HPDE6-E6E7 (cell line): Measurements from ENCODE around the gene FAM174B.
"Not testable (repeated sequence)": the region's sequence is repeated elsewhere in the genome, so short reads cannot be mapped to it uniquely, and the experiment has no call there.

Experiments
- DNase-seq: peaks from one replicate; pipeline ENCODE4 v3.0.0; 2011; ENCODE audit warnings: missing footprints; ENCODE audit errors: extremely low spot score

FAM174B gene

DNA sequence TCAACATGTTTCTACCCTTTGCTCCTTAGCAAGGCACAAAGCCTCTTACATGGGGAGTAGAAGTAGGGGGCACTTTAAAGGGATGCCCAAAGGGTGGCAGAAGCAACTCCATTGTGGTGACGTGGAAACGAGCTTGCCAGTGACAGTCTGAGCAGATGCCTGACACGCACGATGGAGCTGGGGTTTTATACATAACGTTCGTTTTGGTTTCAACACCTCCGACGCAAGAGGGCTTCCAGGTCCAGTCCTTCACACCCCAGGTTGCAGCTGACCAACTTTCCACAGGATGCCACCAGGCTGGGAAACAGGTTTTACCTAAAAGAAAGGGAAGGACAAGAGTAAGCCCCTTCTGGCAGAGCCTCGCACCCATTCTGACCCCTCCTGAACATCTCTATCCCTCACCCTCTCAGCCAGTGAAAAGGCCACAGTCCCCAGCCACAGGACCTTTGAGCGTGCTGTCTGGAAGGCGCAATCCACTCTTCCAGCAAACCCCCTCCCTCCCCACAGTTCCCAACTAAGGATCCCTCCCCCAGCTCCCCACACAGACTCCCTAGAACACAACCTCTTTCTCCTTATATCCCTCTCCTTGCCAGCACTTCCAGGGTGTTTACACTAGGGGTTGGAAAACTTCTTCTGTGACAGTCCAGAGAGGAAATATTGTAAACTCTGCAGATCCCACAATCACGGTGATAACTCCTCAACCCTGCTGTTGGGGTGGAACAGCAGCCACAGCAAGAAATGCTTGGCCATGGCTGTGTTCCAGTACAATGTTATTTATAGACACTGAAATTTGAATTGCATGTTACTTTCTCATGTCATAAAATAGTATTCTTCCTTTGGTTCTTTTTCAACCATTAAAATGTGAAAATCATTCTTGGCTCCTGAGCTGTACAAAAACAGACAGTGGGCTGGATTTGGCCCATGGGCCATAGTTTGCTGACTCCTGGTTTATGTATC is 36.2 kb downstream of the FAM174B start:
- DNase-seq: no peak

DNA sequence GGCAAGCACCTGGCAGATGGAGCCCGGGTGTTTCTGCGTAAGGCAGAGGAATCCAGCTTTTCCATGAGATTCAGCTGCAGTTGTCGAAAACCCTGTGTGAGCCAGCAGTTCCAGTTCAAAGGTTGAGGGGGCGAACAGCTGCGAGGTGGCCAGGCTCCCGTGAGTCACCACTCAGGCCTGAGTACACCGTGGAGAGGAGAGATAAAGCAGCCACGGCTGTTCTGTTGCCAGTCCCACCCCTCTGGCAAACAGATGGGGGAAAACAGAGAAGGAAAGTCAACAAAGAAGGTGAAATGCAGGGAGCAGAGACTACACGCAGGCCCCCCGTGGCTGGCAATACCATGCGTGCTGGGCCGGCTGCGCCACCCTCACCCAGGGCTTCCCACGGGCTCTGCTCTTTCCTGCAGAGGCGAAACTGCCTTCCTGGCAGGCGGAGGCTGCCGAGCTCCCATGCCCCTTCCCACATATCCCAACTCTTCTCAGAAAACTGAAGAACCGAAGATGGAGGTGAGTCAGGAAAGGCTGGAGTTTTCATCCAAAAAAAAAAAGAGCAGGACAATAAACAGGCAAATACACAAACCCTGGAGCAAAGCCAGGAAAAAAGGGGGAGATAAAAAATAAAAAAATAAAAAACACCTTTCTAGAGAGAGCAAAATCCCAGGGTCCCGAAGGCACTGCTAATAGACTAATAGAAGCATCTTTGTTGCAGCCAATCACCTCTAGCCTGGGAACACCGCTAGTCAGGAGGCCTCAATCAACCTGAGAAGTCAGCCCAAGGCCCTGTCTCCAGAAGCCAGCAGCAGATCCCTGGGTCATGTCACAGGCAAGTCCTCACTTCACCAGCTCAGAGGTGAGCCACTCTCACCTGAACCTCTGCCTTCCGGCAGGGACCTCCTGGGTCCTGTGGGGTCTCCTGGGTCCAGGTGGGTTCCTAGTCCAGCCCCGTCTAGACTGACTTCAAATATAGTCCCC is 37.7 kb downstream of the FAM174B start:
- DNase-seq: no peak

DNA sequence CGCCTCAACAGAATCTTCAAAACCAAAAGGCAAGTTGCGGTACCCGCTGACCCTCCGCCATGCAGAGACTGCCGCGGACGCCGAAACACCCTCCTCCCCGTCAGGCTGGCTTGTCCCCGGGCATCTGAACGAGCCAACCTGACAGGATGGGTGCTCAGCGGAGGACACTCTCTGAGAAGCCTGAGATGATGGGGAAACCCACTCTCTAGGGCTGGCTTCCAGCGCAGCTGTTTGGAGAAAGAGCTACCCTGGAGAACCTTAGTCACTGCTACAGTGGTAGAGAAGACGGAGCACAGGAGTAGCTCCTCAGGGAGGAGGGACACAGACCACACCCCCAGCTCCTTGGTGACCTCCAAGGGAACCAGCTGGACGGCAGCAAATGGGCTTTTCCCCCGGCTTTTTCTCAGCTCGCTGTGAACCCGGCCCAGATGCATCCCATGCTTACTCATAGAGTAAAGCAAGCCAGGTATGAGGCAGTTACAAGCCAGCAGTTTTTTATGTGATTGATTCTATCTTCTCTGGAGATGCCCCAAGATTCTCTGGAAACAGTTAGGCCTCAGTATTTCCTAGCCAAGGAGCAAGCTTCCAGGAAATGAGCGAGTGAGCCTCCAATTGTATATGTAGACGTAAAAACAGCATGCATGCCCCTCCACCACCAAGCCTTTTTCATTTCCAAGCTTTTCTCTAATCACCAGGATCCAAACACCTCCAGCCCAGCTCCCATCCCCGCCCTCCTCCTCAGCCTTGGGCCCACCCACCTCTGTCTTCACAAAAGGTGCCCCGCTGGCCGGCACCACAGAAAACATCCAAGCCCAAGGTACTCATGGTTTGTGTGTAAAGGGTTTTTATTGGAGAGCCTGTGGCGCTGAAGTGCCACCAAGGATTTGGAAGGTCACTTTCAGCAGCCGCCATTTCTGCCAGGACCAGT is 38.7 kb downstream of the FAM174B start:
- DNase-seq: no peak

DNA sequence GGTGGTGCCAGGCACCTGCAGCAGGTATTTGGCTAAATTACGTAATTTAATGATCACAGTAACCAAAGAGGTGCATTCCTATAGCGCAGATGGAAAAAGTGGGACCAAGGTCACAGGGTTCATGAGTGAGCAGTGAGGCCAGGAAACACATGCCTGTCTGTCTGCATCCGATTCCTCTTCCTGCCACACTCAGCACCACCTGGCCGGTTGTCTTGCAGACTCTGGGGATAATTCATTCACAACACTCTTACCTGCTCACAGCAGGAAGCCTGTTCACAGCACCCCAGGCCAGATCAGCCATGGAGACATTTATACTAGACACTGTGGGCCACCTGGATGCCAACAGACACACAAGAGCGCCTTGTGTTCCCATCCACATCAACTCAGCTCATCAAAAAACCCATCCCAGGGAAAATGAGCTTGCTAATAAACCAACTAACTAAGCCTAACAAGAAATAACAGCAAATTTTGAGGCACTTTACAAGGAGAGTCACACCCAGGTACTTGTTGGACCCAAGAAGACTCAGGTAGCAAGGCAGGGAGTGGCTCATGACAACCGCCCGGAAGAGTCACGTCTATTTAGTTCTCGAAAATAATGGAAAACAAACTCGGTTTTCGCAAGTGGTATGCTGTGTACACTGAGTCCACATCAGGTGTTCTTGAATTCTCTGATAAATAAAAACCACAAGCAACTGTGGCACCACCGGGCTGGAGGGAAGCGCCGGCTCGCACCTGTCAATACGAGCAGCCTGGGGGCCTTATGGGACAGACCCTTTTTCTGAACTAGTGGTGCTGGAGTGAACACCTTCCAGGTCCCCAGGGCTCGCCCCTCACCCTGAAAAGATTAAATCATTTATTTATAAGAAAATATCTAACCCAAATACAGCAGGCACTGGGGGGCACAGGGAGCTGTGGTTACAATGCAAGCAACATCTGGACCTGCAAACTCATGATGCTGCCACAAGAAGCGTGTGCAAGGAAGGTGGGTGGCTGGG is 40.5 kb downstream of the FAM174B start:
- DNase-seq: no peak

DNA sequence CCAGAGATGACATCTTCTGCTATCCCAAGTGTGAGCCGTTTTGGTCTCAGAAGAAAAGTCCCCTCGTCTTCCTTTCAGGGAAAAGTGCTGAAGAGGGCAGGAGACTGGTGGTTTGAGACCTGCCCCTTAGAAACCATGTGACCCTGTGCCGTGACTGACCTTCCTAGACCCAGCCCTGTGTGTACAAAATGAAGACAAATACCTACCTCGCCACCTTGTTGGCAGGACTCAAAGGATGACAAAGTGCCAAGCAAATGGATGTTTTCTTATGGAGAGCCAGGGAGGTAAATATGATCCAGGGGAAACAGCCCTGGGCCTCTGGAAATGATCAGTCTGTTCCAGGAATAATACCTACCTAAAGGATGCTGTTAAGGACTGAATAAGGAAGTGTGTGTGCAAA is 41.3 kb downstream of the FAM174B start:
- no peak for DNase-seq

DNA sequence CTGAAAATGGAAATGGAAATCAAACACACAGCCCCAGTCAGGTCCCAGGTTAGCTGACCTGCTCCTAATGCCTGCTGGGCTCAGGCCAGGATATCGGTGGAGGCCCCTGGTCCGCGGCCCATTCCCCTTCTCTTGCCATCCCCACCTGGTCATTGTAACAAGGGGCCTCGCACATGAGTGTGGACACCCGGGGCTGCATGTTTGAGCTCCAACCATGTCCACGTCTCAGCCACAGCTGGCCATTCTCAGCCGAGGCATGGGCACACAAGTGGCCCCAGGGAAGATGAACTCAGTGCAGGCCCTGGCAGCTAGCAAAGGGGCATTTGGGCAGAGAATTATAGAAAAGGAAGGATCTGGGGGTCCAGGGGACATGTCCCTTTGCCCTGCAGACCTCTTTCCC is 41.7 kb downstream of the FAM174B start:
- no peak for DNase-seq

DNA sequence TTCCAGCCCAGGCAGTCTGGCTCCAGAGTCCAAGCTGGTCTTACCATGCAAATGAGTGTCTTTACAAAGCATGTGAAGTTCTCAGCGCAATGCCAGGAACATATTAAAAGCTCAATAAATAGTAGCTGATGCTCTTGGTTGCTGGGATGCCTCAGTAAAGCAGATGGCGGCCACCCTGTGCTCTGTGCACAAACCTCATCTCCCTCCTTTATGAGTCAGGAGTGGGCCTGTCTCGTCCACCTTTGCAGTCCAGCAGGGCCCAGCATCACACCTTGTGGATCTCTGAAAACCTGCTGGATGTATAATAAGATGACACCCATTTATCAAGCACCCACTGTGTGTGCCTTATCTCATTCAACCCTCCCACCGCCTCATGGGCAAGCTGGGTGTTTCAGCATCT is 42.7 kb downstream of the FAM174B start:
- DNase-seq: no peak

DNA sequence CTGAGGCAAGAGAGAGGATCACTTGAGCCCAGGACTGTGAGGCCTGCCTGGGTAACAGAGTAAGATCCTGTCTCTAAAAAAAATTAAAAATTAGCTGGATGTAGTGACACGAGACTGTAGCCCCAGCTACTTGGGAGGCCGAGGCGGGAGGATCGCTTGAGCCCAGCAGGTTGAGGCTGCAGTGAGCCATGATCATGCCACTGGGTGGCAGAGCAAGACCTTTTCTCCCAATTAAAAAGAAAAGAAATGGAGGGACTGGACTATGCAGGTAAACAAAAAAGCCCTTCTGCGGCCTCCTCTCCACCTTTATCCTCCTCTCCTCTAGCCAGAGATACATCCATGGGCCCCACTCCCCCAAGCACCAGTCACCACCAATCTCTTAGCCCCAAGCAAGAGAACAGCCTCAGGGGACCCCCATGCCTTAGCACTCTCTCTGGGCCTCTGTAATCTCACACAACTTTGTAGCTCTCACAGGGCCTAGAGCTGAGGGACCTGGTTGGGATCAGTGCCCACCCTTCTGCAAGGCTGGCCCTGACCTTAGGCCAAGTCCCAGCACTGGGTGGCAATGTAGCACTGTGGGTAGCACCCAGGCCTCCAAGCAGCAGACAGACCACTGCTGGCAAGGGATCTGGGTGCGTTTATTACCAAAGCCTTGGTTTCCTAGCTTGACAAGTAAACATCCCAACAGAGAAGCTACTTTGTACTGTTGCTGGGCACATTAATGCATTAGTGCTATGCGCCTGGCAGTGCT is 43.4 kb downstream of the FAM174B start:
- no peak for DNase-seq

DNA sequence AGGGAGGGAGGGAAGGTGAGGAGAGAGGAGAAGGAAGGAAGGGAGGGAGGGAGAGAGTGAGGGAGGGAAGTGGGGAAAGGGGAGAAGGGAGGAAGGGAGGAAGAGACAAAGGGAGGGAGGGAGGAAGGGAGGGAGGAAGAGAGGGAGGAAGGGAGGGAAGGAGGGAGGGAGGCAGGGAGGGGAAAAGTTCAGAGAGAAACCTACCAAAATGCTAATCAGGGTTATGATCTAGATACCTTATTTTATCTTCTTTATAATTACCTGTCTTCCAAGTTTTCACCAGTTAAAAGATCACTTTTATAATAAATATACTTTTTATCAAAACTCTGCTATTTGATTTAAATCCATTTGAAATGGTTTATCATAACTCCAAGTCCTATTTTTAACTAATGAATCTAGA is 44.4 kb downstream of the FAM174B start:
- no peak for DNase-seq

DNA sequence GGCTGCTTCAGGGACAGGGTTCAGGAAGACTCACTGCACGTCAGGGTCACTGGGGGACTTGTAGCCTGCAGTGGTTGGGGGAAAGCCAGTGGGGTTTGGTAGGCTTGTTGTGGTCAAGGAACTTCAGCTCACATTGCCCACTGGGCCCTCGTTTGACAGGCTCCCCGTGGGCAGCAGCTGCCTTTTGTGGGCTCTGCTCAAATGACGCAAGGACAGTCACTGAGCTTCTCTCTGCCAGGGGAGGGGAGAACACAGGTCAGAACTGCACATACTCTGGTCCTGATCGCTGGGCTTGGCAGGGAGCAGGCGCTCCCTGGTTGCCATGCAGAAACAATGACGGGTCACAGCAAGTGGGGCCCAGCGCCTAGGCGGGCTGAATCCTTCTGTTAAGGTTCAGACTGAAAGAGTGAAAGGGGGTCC is 45.5 kb downstream of the FAM174B start:
- DNase-seq: no peak

DNA sequence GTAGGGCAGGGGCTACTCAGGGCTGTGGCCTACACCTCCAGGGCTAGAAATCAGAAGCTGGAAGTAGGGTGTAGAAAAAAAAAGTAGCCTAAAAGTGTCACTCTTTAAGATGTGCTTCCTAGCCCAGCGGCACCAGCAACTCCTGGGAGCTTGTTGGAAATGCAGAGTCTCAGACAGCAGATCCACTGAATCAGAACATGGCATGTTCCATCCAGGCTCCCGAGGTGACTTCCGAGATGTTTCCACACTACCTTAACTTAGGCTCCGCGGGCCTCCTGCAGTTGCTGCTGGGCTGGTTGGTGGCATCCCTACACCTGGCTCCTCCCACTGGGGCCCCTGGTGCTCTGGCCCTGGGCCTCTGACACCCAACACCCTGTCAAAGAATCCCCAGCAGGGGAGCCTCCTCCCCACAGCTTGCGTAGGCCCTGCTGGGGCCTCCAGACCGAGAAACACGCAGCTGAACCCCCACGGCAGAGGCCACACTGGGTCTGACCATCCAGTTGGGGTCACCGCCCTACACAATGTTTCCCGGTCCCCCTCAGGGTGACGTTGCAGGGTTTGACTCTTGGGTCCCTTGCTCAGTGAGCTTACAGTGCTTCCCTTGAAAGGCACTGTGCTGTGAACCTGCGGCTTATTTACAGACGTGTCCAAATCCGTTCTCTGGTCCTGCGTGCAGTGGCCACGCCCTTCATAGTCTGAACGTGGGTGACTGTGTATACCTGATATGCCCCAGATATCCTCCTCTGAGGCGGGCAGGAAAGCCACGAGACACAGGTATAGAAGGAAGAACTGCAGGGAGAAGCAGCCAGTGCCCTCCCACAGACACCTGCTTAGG is 46.5 kb downstream of the FAM174B start:
- DNase-seq: no peak

DNA sequence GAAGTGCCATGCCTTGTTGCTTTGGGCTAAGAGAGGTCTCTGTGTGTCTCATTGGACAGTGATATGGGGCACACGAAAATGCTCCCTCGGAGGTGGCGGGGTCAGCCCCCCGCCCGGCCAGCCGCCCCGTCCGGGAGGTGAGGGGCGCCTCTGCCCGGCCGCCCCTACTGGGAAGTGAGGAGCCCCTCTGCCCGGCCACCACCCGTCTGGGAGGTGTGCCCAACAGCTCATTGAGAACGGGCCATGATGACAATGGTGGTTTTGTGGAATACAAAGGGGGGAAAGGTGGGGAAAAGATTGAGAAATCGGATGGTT is 48.8 kb downstream of the FAM174B start:
- not testable (repeated sequence) for DNase-seq

DNA sequence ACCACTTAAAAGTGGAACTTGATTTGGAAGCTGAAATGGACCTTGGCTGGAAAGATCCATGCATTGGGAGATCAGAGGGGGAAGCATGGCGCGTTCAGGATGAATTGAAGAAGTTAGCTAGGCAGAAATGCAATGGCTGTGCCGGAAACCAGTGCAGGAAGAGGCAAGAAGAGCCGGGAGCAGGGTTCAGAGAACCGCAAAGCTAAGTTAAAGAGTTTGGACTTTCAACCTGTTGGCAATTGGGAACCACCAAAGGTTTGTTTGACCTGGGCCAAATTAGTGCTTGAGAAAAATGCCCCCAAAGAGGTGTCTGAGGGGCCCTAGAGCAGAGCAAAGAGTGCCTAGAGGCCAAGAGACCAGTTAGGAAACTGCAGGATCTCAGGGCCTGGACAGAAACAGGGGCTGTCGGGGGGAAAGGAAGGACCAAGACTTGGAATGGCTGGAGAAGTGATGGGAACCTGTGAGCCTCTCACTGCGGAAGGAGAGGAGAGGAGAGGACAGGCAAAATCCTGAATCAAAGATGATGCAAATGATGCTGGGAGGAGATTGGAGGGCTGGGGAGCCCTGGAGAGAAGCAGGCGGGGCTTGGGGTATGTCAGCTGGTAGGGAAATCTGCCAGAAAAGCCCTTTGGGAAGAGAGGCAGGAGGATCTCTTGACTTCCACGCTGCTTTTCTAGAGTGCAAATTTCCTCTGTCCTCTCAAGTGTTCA is 49.3 kb downstream of the FAM174B start:
- no peak for DNase-seq

DNA sequence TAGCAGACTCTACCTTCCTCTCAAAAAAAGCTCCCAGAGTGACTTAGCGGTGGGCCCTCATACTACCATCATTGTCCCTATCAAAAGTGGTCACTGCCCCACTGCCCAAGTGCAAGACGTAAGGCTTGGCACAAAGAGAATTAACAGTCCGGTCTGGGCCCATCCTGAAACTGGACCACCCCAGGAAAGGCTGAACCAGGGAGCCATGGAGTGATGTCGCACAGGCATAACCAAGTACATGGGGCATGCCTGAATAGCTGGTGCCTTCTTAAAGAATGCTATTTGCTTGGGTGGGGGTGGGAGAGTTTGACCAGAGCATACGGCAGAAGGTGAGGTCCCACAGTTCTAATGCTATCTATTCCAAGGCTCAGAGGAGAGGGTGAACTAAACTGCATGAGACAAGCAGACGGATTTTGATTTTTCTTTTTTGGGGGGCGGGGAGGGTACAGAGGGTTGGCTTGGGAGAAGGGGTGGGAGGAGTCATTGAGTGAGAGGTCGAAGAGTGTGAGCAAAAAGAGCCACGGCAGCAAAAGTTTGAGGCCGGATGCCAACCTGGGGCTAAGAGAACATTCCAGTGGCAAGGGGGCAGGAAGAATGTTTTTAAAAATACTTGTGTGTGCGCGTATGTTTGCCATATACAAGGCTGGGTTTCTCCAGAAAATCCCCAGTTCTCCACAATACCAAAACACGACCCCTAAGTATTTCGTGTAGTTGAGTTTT is 50.2 kb downstream of the FAM174B start:
- DNase-seq: no peak

DNA sequence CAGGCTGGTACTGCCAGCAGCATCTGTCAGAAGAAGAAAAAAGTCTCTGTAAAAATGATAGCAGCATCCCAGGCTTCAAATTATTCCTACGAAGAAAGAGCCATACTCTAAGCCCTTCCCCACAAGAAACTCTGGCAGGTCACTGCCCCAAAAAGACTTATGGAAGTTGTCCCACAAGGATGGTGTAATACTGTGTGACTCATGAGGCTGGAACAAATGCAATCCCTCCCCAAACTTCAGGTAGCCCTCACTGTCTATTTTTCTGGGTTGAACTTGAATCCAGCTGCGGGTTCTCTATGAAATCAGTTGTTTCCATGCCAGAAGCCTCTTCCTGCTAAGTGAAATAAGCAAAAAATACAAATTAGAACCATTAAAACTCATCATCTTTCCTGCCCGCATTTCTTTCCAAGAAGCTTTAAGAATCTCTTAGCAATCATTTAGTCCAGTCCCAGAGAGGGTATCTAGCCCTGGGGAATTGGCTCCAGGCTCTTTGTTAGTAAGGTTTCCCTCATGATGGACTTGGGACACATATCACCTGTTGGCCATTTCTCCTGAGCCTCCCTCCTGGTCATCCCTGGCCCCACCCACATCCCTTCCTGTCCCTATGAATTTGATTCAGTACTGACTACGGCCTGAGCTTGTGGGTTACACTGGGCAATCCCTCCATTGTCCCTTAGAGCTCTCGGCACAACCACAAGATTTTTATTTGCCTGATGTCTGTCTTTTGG is 51.7 kb downstream of the FAM174B start:
- DNase-seq: no peak

DNA sequence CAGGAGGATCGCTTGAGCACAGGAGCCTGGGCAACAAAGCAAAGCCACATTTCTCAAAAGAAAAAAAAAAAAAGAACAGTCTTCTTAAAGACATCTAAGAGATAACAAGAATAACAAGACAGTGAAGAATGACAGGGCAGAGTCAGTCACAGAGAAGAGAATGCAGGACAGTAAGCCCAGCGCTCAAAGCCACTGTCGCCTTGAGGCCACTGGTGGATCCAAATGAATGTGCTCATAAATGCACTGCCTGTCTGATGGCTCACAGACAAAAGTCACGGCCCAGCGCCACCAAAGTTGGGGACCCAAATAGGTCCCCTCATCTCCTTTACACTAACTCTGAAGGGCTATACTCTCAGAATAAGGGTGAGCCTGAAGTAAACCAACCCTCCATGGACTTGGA is 52.3 kb downstream of the FAM174B start:
- no peak for DNase-seq

DNA sequence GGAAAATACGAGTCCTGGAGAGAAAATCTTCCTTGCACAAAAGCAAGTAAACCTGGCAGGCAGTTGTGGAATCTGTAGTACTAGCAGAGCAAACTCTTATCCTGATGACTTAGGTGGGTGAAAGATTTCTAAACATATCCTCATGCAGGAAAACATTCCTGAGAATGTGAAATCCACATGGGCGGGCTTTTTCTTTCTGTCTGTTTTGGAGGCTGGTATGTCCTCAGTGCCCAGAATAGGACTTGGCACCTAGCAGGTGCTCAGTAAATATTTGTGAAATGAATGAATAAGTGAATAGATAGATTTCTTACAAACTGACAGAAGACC is 53.3 kb downstream of the FAM174B start:
- DNase-seq: no peak
